Omental fat pad (tissue), 4 donors: Measurements from ENCODE around the gene STN1. TPM values are rescaled to one million over a fixed set of nuclear protein-coding genes. Genes with fewer than 3 reads are reported as not detected.

Experiments
- ATAC-seq: fragments of 150-250 bp; one replicate; pipeline ENCODE4 v1.9.1; 2016; ENCODE audit warnings: mild to moderate bottlenecking, moderate library complexity; ENCODE audit not compliant: low FRiP score
- DNase-seq: peaks from one replicate; pipeline ENCODE4 v3.0.0-alpha.2; 2019; ENCODE audit warnings: low spot score
- total RNA-seq, 4 donors: library from RNA; depleted of rRNA; stranded (reverse); fragments of >200 nt; gene quantifications; one replicate each; pipeline ENCODE4 v1.1.0, GENCODE V29; 2016
- TF ChIP-seq, protein P1 (sequence below), 3 donors: fragments of 450-650 bp; IDR thresholded peaks; one replicate each; pipeline ENCODE4 v1.5.1; 2016 to 2017; ENCODE audit warnings: antibody characterized with exemption in 3 of 3, mild to moderate bottlenecking in 3 of 3, moderate library complexity in 2 of 3

The STN1 gene
- total RNA-seq, 4 donors from 2014 or later = 15.4 to 44.7 (median 21.1) TPM

DNA sequence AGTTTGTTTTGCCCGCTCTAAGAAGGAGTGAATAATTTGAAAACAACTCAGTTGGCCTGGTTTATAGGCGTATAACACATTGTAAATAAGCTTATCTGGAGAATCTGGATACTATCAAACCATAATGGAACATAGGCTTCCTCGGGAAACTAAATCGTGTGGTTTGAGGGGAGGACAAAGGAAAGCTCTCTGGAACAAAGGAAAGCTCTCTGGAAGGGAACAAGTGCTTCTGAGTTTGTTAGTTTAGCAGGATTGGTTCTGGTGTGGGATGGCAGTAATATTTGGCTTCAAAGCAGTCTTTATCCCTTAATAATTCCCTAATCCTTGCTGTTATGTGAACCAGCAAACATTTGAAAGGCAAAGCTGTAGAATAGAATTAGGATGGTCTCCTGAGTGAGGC, 34.0 kb upstream of the STN1 start:
- ATAC-seq = no peak
- TF ChIP-seq, protein P1, sequence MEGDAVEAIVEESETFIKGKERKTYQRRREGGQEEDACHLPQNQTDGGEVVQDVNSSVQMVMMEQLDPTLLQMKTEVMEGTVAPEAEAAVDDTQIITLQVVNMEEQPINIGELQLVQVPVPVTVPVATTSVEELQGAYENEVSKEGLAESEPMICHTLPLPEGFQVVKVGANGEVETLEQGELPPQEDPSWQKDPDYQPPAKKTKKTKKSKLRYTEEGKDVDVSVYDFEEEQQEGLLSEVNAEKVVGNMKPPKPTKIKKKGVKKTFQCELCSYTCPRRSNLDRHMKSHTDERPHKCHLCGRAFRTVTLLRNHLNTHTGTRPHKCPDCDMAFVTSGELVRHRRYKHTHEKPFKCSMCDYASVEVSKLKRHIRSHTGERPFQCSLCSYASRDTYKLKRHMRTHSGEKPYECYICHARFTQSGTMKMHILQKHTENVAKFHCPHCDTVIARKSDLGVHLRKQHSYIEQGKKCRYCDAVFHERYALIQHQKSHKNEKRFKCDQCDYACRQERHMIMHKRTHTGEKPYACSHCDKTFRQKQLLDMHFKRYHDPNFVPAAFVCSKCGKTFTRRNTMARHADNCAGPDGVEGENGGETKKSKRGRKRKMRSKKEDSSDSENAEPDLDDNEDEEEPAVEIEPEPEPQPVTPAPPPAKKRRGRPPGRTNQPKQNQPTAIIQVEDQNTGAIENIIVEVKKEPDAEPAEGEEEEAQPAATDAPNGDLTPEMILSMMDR (IDR thresholded peaks at IDR 0.05) = no peak

DNA sequence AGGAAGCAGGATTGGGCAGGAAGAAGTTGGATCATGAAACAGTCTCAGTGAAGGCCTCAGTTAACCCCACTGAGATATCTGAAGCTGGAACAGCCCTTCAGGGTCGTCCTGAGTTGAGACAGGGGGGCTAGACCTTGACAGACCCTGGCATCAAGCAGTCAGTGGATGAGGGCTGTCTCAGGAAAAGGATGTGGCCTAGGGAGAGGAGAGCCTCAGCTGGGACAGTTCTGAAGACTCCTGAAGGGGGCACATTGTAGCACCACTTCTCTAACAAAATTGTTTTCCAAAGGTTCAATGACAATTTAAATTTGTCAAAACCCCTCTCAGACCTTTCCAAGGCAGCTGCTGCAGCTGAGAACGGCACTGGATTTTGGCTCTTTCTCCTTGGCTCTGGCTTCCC, 33.2 kb upstream of the STN1 start:
- TF ChIP-seq, protein P1 (IDR thresholded peaks at IDR 0.05) = no peak
- ATAC-seq (no peak), DNase-seq (no peak)

More for the DNA sequence above, 34.0 kb upstream of the STN1 start:
- DNase-seq = no peak

DNA sequence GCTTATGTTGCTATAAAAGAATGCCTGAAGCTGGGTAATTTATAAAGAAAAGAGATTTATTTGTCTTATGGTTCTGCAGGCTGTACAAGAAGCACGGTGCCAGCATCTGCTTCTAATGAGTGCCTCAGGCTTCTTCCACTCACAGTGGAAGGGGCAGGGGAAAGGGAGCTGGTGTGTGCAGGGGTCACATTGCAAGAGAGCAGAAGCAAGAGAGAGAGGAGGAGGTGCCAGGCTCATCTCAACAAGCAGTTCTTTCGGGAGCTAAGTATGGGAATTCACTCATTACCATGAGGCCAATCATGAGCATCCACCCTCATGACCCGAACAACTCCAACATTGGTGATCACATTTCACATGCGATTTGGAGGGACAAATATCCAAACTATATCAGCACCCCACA, 31.7 kb upstream of the STN1 start:
- TF ChIP-seq, protein P1 (IDR thresholded peaks at IDR 0.05) = no peak
- no peak for DNase-seq
- ATAC-seq = no peak

DNA sequence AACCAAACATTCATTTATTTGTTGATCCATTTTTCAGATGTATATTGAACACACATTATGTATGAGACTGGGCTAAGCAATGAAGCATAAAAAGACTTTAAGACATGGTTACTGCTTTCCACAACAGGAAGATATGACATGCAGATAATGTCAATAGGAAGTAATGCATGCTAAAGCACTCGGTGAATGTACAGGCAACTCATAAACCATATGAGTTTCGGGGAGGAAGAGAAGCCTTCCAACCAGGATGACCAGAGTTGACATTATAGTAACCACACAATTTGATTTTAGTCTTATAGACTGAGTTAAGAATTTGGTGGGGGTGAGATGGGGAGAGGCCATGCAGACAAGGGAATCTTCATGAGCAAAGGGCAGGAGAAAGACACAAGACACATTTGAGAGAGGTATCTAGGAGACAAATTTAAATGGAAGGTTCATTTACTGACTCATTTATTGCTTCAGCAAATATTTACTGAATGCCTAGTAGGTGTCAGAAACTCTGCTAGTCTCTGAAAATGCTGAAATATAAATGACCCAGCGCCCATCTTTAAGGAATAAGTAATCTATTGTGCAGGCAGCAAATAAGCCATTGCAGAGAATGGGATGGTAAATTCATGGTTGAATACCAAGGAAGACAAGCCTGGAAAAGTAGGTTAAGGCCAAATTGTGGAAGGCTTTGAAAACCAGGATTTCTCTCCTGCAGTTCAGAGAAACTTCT, 30.0 kb upstream of the STN1 start:
- ATAC-seq (no peak), DNase-seq (no peak)
- TF ChIP-seq, protein P1 (IDR thresholded peaks at IDR 0.05) = no peak

DNA sequence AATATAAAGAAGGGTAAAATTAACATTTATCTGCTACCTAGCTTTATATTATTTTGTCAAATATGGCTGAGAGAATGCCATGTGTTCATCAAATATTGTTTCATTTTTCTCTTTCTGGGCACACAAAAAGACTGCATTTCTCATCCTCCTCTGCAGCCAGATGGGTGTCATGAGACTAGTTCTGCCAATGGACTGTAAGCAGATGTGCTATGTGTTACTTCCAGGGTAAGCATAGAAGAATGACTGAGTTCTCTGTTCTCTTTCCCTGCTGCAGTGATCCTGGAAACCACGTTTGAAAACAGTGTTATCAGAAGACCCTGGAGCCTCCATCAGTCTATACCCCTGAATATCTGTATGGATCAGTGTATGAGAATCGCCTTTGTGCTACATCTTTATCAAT, 24.9 kb upstream of the STN1 start:
- TF ChIP-seq, protein P1 (IDR thresholded peaks at IDR 0.05) = no peak
- DNase-seq (no peak), ATAC-seq (no peak)

DNA sequence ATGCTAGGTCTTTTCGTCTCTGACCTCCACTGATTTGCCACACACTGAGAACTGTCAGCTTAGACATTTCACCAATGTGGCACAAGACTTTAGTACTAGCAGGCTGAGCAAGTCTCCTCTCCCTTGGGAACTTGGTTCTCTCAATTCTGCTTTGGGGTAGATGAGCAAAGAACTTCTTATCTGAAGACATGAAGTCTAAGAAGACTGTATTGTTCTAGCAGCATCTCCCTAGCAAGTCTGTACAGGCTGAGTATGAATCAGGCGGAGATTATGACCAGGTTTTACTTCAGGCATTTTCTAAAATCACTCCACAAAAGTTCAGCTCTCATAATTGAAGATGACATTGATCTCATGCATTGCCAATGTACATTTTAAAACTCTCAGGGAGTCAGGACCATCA, 23.8 kb upstream of the STN1 start:
- TF ChIP-seq, protein P1 (IDR thresholded peaks at IDR 0.05) = no peak
- ATAC-seq (no peak), DNase-seq (no peak)

DNA sequence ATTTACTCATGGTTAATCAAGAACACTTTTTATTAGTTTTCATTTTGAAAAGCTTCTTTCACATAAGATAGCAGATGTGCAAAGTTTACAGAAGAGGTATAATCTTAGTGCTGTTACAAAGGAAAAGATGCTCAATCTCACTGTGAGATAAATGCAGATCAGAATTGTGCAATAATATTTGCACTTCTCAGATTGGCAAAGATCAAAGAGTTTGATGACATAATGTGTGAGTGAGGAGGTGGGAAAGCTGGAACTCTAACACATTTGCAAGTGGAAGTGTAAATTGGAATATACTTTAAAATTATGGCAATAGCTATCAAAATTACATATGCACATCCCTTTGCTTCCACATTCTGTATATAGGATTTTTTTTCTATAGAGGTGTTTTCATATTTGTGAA, 21.5 kb upstream of the STN1 start:
- TF ChIP-seq, protein P1 (IDR thresholded peaks at IDR 0.05) = no peak
- DNase-seq (no peak), ATAC-seq (no peak)
